NCI-H187 treated with DMSO at 0.1 percent for 48 hours (cell line): ENCODE measurements around the gene SNRNP48.

ENCODE experiments used
- DNase-seq: peaks from one replicate; lab custom pipeline; 2025; lab: John Stamatoyannopoulos, UW

The SNRNP48 gene

DNA sequence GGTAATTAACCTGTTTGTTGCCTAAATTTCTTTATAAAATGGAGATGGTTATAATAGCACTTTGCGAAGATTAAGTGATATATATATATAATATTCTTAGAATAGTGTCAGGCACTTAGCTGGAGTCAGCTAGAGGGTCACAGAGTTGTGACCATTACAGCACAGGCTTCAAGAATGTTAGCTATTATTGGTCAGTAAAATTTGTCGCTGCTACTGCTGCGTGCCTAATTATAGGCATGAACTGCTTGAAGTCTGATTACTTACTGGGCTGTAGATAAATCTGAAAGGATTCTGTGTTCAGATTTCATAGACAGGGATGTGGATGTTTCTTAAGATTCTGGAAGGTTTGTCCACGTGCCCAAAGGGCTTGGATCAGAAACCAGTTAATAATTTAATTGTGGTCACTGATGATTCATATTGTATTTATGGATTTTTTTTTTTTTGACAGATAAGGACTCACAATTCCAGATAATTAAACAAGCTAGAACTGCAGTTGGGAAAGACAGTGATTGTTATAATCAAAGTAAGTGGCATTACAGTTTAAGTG lies 4.7 kb downstream of the SNRNP48 start:
- no peak for DNase-seq

DNA sequence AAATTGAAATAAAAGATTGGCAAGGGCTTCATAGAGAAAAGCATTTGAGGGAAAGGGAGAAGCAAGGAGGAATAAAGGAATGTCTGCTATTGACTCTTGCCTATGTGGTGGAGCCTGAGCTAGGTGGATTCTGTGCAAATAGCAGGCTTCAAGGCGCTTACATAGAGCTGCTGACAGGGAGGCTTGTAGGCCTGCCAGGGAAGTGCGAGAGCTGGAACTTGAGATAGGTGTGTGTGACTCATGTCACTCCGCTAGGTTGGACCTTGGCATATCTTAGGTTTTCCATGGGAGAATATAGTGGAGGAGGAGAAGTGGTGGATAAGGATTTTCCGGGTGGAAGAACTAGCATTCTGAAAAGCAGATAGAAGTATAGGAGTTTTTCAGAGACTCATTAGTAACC lies 14.0 kb downstream of the SNRNP48 start:
- DNase-seq = no peak

- no peak for DNase-seq
These were observed 14.5 kb downstream of the SNRNP48 start for GRCh38 chr6:7604506-7604905.

DNA sequence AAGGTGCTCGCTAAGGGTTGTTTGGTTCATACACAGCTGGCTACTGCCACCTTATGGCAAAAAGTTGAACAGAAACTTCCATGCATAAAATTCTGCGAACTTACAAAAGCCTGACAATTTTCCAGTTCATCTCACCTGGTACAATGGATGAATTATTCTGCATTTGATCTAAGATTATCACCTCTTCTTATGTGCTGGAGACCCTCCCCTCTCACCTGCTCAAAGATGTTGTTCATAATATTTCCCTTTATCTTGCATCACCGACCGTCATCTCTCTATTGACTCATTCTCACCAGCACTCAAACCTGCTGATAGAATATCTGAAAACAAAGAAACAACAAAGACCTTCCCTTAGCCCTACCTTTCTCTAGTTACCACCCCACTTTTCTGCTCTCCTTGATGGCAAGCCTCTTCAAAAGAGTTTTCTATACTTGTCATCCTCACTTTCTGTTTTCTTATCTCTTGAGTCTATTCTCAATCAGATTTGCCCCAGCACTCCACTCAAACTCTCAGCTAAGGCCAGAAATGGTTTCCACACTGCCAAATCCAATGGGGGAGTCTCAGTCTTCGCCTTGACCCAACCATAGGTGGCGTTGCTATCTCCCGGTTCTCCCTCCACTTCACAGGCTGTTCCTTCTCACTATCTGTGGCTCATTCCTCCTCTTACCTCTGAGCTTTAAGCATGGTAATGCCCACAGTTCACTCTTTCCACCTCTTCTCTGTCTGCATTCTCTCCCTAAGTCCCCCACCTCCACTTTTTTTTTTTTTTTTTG lies 25.8 kb downstream of the SNRNP48 start:
- no peak for DNase-seq

DNA sequence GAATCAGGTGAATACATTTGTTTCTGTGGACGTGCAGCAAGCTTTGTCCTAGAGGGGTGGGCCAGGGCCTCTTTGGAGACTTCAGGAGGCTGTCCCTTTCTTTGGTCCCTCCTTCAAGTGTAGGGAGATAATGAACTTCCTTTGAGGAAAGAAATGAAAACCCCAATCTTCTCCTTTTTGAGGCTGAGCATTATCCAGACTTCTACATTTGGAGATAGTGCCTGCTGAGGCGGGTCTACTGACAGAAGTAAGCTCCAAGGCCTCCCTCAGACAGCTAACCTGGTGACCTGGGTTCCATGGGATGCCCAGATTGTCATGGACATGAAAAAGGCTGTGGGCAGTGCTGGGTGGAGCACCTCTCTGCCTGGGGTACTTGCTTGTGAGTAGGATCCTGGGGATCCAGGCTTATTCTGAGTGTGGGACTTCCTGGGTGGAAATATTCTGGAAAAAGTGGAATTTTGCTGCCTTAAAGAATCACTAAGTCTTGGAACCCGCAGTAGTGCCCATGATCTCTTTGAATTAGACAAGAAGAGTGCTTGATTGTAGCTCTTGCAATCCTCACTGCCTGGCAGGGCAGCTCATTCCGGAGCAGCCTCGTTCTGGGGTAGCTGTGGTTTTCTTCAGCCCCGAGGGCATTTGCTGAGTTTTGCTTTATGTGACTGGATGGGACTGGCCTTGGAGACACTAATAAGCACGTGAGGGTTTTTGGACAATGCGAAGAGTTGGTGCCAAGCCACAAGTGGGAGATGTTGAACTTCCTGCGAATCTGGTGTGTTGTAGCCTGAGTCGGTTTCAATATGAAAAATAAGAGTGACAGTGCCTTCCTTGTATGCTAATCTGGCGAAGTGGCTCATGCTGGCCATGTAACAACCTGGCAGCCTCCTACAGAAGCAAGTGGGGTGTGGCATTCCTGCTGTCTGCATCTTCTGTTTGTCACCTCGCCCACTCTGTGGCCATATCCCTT lies 28.1 kb downstream of the SNRNP48 start:
- DNase-seq = no peak

DNA sequence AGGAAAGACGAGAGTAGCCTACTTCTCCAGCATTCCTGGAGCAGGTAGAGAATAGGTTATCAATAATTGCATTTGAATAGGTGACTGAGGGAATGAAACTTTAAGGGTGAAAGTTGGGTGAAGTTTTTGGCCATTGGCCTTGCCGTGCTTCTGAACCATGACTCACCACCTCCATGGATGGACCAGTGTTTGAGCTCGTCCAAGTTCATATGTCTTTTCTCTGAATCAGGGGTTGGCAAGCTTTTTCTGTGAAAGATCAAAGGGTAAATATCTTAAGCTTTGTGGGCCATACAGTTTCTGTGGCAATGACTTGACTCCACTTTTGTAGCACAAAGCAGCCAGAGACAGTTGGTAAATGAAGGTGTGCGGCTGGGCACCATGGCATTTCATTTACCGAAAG lies 31.8 kb downstream of the SNRNP48 start:
- no peak for DNase-seq

- no peak for DNase-seq
These were observed 35.1 kb downstream of the SNRNP48 start for GRCh38 chr6:7624796-7625710.

DNA sequence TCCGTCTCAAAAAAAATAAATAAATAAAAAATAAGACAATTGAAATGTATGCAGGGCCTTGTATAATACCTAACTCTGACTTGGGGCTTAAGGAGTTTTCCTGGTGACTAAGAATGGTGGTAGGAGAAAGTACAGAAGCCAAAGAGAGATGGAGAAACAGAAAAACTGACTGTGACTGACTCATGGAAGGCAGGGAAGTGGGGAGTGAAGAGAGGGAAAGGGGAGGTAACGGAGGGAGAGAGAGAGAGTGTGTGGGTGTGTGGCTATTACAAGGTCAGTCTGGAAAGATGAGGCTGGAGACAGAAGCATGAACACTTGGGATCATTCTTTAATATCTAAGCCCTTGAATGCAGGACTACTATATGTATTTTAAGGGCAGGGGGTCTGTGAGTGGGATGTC lies 38.5 kb downstream of the SNRNP48 start:
- no peak for DNase-seq

DNA sequence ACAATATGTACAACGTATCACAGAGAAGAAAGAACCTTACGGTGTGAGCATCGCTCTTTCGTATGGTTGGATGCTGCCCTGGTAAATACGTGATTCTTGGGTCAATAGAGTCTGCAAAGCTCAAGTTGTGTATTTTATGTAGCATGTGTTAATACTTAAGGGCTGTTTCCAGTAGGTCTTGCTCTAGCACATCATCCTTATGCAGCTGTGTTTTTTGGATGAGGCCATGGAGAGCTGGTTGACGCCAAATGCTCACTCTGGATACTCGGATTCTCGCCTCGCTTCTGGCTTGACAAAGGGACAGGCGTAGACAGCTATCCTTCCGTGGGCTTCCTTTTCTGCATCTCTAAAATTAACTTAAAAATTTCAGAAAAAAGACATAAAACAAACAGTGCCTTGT lies 38.9 kb downstream of the SNRNP48 start:
- DNase-seq = no peak

DNA sequence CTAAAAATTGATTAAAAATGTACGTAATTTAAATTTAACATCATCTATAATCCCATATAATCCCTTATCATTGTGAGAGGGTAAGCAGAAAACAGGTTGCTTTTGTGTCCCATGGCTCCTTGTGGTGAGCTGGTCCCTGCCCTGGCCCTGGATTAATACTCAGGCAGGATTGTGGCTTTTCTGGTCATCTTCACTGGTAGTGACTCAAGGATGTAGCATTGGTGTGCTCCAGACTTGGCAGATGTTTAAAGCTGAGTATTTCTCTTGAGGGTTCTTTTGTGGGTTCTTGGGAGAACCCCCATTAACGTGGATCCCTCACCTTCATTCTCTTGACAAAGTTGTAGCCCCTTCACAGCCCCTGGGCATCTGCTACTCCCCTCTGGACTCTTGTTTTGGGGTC lies 39.3 kb downstream of the SNRNP48 start:
- no peak for DNase-seq

DNA sequence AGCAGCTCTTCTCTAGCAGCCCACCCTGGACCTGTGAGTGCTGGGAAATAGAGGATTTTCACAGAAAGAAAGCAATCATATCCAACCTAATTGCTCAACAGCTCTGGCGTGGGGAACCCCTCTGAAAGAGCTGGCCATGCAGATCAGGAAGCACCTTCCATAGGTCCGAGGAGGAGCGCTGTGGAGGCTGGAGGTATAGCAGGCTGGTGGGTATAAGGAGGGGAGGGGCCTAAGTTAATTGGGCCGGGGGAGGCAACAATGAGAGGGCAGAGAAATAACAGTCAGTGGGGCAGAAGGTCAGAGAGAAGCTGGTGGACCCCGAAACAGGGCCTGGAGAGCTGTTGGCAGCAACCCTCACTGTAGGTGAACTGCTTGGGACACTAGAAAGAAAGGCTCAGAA lies 40.8 kb downstream of the SNRNP48 start:
- no peak for DNase-seq

GRCh38 chr6:7631466-7631865 lies 41.5 kb downstream of the SNRNP48 start:
- DNase-seq = no peak

GRCh38 chr6:7632501-7633290 lies 42.7 kb downstream of the SNRNP48 start:
- no peak for DNase-seq

- no peak for DNase-seq
These were observed 43.4 kb downstream of the SNRNP48 start for GRCh38 chr6:7633361-7633760.

- DNase-seq = no peak
These were observed 46.2 kb downstream of the SNRNP48 start for GRCh38 chr6:7636151-7636550.

DNA sequence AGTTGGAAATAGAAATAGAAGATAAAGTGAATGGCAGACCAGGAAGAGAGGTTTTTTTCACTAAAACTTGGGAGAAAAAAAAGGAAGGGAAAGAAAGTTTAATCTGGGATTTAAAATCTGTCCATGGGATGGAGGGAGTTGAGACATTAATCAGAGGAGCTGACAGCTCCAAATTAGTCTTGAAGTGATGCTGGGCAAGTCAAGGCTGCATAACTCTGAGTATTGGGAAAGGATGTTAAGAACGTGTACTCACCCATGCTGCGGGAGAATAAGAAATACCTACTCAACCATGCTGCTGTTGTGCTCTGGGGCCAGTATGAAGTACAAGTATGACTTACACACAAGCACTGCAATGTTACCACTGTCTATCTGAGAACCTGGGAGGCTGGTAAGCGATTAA lies 47.5 kb downstream of the SNRNP48 start:
- no peak for DNase-seq

DNA sequence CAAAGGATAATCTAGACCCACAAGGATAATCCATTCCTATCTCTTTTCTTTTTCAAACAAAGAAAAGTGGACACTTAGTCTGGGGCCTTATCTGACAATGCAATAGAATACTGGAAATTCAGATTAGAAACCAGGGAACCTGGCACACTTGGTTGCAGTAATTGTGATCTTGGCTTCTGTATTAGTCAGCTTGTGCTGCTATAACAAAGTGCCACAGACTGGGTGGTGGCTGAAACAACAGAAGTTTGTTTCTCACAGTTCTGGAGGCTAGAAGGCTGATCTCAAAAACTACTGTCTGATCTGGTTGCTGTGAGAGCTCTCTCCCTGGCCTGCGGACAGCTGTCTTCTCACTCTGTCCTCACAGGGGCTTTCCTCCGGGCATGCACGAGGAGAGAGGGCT lies 49.4 kb downstream of the SNRNP48 start:
- no peak for DNase-seq

- DNase-seq = no peak
These were observed 50.0 kb downstream of the SNRNP48 start for GRCh38 chr6:7640016-7640415.

DNA sequence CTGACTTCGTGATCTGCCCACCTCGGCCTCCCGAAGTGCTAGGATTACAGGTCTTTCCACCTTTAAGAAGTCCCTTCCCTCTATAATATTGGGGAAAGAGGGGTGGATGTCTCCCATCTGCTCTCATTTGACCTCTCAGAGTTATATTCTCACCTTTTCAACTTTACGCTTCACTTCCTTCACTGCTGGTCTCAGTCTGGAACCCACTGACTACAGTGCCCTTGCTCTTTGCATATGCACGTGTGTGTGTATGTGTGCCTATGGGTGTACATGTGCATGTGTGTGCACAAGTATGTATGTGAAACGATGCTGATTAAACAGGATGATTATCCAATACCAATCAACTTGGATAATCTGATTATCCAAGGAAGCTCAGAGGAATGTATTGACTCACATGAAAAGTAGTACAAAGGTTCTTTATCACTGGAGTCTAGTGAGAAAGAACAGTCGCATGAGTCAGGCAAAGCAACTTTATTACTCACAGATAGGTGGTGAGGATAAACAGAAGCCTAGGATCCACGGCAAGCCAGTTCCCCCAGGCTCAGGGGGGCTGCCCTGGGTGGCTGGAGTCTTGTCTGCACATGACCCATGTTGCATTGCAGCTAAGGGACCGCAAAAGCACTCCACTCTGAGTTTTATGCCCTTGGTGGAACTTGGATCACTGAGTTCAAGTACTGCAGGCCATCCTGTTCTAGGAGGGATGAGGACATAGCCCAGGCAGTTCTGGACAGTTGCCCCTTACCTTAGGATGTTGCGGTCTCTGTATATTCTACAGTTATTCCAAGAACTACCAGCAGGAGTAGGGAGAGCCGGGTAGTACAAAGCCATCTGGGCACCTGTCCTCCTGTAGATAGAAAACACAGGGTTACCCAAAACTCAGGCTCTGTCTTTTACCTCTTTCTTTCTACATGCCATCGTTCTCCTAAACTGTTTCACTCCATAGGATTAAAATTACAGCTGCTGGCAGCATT lies 50.9 kb downstream of the SNRNP48 start:
- no peak for DNase-seq

- no peak for DNase-seq
These were observed 52.8 kb downstream of the SNRNP48 start for GRCh38 chr6:7642791-7643190.
